ENCODE measurements around the gene ENPP1.
A peak's percentile ranks its signal among the peaks of the same experiment; 100 is the strongest.
"Not testable (repeated sequence)": the region's sequence is repeated elsewhere in the genome, so short reads cannot be mapped to it uniquely, and the experiment has no call there.

Gene ENPP1

GRCh38 chr6:131914967-131915751 lies 107.3 kb downstream of the ENPP1 start:
- DNase-seq (ENCODE audit: low spot score), result peak; percentile 59

GRCh38 chr6:131916091-131916796 lies 108.4 kb downstream of the ENPP1 start:
- not testable (repeated sequence) for DNase-seq (ENCODE audit: low spot score)

- no peak for DNase-seq (ENCODE audit: low spot score)
Measured at GRCh38 chr6:131916847-131917246, 109.0 kb downstream of the ENPP1 start.

GRCh38 chr6:131917318-131917717 lies 109.5 kb downstream of the ENPP1 start:
- DNase-seq (ENCODE audit: low spot score), result no peak

GRCh38 chr6:131917763-131918649 lies 110.2 kb downstream of the ENPP1 start:
- no peak for DNase-seq (ENCODE audit: low spot score)

GRCh38 chr6:131918650-131919355 lies 111.0 kb downstream of the ENPP1 start:
- no peak for DNase-seq (ENCODE audit: low spot score)

GRCh38 chr6:131920656-131921055 lies 112.8 kb downstream of the ENPP1 start:
- no peak for DNase-seq (ENCODE audit: low spot score)

GRCh38 chr6:131923356-131923755 lies 115.5 kb downstream of the ENPP1 start:
- peak; percentile 29 for DNase-seq (ENCODE audit: low spot score)

- DNase-seq (ENCODE audit: low spot score), result peak; percentile 10
Measured at GRCh38 chr6:131924881-131925474, 117.2 kb downstream of the ENPP1 start.

GRCh38 chr6:131929264-131929663 lies 121.4 kb downstream of the ENPP1 start:
- no peak for DNase-seq (ENCODE audit: low spot score)

- no peak for DNase-seq (ENCODE audit: low spot score)
Measured at GRCh38 chr6:131929976-131930375, 122.2 kb downstream of the ENPP1 start.

GRCh38 chr6:131931063-131931750 lies 123.4 kb downstream of the ENPP1 start:
- no peak for DNase-seq (ENCODE audit: low spot score)

- no peak for DNase-seq (ENCODE audit: low spot score)
Measured at GRCh38 chr6:131936156-131936555, 128.3 kb downstream of the ENPP1 start.

GRCh38 chr6:131937226-131937625 lies 129.4 kb downstream of the ENPP1 start:
- no peak for DNase-seq (ENCODE audit: low spot score)

GRCh38 chr6:131937703-131938631 lies 130.1 kb downstream of the ENPP1 start:
- DNase-seq (ENCODE audit: low spot score), result no peak

All from SK-N-DZ (cell line).